ENCODE measurements around the gene TPCN1. TPM values are rescaled to one million over a fixed set of nuclear protein-coding genes. Genes with fewer than 3 reads are reported as not detected.

TPCN1 gene
- total RNA-seq, 1 donor from 2014 or later = 128 TPM

- intact Hi-C loops (cut with DNase I) = no loop called here
- no peak for ATAC-seq (ENCODE audit: poor library complexity)
- DNase-seq = no peak
These were observed 13.2 kb downstream of the TPCN1 start for GRCh38 chr12:113234483-113234882.

- intact Hi-C loops (cut with DNase I) = no loop called here
- no peak for DNase-seq
- ATAC-seq (ENCODE audit: poor library complexity) = peak; percentile 30
These were observed 14.7 kb downstream of the TPCN1 start for GRCh38 chr12:113235976-113236375.

- ATAC-seq (ENCODE audit: poor library complexity) = peak; percentile 28
- DNase-seq = no peak
- intact Hi-C loops (cut with DNase I) = no loop called here
These were observed 15.5 kb downstream of the TPCN1 start for GRCh38 chr12:113236539-113237399.

GRCh38 chr12:113237748-113238147 is 16.5 kb downstream of the TPCN1 start:
- ATAC-seq (ENCODE audit: poor library complexity) = no peak
- no peak for DNase-seq
- intact Hi-C loops (cut with DNase I) = no loop called here

GRCh38 chr12:113238309-113238708 is 17.0 kb downstream of the TPCN1 start:
- no peak for DNase-seq
- ATAC-seq (ENCODE audit: poor library complexity) = no peak
- intact Hi-C loops (cut with DNase I) = no loop called here

GRCh38 chr12:113239288-113239771 is 18.1 kb downstream of the TPCN1 start:
- no peak for DNase-seq
- intact Hi-C loops (cut with DNase I) = no loop called here
- ATAC-seq (ENCODE audit: poor library complexity) = no peak

- intact Hi-C loops (cut with DNase I) = no loop called here
- DNase-seq (peak; percentile 74), ATAC-seq (ENCODE audit: poor library complexity) (peak; percentile 8)
These were observed 18.6 kb downstream of the TPCN1 start for GRCh38 chr12:113239811-113240331.

GRCh38 chr12:113240395-113240794 is 19.1 kb downstream of the TPCN1 start:
- DNase-seq = no peak
- no peak for ATAC-seq (ENCODE audit: poor library complexity)
- intact Hi-C loops (cut with DNase I) = no loop called here

- no peak for ATAC-seq (ENCODE audit: poor library complexity)
- intact Hi-C loops (cut with DNase I) = no loop called here
- DNase-seq = no peak
These were observed 20.1 kb downstream of the TPCN1 start for GRCh38 chr12:113241191-113242025.

GRCh38 chr12:113242026-113242418 is 20.8 kb downstream of the TPCN1 start:
- DNase-seq (no peak), ATAC-seq (ENCODE audit: poor library complexity) (no peak)
- intact Hi-C loops (cut with DNase I) = no loop called here

- ATAC-seq (ENCODE audit: poor library complexity) = no peak
- intact Hi-C loops (cut with DNase I) = no loop called here
- no peak for DNase-seq
These were observed 21.3 kb downstream of the TPCN1 start for GRCh38 chr12:113242560-113242959.

GRCh38 chr12:113244047-113244460 is 22.8 kb downstream of the TPCN1 start:
- DNase-seq (peak; percentile 78), ATAC-seq (ENCODE audit: poor library complexity) (peak; percentile 53)
- intact Hi-C loops (cut with DNase I) = no loop called here

GRCh38 chr12:113244478-113244958 is 23.3 kb downstream of the TPCN1 start:
- DNase-seq = peak; percentile 82
- intact Hi-C loops (cut with DNase I) = no loop called here
- ATAC-seq (ENCODE audit: poor library complexity) = peak; percentile 11

- intact Hi-C loops (cut with DNase I) = no loop called here
- ATAC-seq (ENCODE audit: poor library complexity) = peak; percentile 55
- peak; percentile 79 for DNase-seq
These were observed 24.6 kb downstream of the TPCN1 start for GRCh38 chr12:113245695-113246477.

- no peak for ATAC-seq (ENCODE audit: poor library complexity)
- intact Hi-C loops (cut with DNase I) = no loop called here
- DNase-seq = no peak
These were observed 25.3 kb downstream of the TPCN1 start for GRCh38 chr12:113246478-113247122.

- intact Hi-C loops (cut with DNase I) = no loop called here
- ATAC-seq (ENCODE audit: poor library complexity) (no peak), DNase-seq (no peak)
These were observed 26.1 kb downstream of the TPCN1 start for GRCh38 chr12:113247123-113248050.

Measured in Right ventricle myocardium superior (tissue), 1 donor.